Measurements from ENCODE around the gene GNAI3.

Gene GNAI3

DNA sequence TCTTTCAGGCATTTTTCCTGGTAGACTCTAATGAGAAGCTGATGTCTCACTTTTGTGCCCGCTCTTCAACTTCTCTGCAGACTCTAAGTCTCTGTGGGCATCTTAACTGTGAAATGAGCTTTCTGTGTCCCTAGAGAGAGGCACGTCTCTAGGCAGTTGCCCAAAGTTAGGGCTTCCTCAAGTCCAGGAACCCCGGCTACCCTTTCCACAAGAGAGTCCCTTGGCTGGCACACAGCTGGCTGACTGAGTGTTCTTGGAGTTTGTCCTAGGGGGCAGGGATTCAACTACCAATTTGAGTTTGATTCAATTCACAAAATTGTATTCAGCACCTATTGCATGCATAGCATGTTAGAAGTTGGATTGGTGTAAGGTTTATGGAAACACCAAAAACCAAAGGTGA, 7.3 kb upstream of the GNAI3 start:
- TF ChIP-seq, protein P1, sequence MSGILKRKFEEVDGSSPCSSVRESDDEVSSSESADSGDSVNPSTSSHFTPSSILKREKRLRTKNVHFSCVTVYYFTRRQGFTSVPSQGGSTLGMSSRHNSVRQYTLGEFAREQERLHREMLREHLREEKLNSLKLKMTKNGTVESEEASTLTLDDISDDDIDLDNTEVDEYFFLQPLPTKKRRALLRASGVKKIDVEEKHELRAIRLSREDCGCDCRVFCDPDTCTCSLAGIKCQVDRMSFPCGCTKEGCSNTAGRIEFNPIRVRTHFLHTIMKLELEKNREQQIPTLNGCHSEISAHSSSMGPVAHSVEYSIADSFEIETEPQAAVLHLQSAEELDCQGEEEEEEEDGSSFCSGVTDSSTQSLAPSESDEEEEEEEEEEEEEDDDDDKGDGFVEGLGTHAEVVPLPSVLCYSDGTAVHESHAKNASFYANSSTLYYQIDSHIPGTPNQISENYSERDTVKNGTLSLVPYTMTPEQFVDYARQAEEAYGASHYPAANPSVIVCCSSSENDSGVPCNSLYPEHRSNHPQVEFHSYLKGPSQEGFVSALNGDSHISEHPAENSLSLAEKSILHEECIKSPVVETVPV (CRISPR knock-in tag; IDR thresholded peaks at IDR 0.05): no peak
- TF ChIP-seq ZNF70 (CRISPR knock-in tag; IDR thresholded peaks at IDR 0.05) (no peak), TCF4 (CRISPR knock-in tag; IDR thresholded peaks at IDR 0.05; ENCODE audit: borderline replicate concordance) (no peak), ZC3H10 (CRISPR knock-in tag; IDR thresholded peaks at IDR 0.05) (no peak), OSR1 (CRISPR knock-in tag; IDR thresholded peaks at IDR 0.05) (no peak)
- no peak for ATAC-seq

- no peak for TF ChIP-seq TCF4 (CRISPR knock-in tag; IDR thresholded peaks at IDR 0.05; ENCODE audit: borderline replicate concordance)
- TF ChIP-seq, protein P1 (CRISPR knock-in tag; IDR thresholded peaks at IDR 0.05): no peak
- TF ChIP-seq RARB (CRISPR knock-in tag; IDR thresholded peaks at IDR 0.05): no peak
- TF ChIP-seq OSR1 (CRISPR knock-in tag; IDR thresholded peaks at IDR 0.05): no peak
- no peak for TF ChIP-seq SNAI2 (CRISPR knock-in tag; IDR thresholded peaks at IDR 0.05)
- TF ChIP-seq TOX (CRISPR knock-in tag; IDR thresholded peaks at IDR 0.05; ENCODE audit: borderline replicate concordance): no peak
- TF ChIP-seq PPARA (CRISPR knock-in tag; IDR thresholded peaks at IDR 0.05; ENCODE audit: borderline replicate concordance): no peak
- TF ChIP-seq, protein P2, sequence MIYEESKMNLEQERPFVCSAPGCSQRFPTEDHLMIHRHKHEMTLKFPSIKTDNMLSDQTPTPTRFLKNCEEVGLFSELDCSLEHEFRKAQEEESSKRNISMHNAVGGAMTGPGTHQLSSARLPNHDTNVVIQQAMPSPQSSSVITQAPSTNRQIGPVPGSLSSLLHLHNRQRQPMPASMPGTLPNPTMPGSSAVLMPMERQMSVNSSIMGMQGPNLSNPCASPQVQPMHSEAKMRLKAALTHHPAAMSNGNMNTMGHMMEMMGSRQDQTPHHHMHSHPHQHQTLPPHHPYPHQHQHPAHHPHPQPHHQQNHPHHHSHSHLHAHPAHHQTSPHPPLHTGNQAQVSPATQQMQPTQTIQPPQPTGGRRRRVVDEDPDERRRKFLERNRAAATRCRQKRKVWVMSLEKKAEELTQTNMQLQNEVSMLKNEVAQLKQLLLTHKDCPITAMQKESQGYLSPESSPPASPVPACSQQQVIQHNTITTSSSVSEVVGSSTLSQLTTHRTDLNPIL (CRISPR knock-in tag; IDR thresholded peaks at IDR 0.05; ENCODE audit: low read depth): no peak
- TF ChIP-seq, protein P3, sequence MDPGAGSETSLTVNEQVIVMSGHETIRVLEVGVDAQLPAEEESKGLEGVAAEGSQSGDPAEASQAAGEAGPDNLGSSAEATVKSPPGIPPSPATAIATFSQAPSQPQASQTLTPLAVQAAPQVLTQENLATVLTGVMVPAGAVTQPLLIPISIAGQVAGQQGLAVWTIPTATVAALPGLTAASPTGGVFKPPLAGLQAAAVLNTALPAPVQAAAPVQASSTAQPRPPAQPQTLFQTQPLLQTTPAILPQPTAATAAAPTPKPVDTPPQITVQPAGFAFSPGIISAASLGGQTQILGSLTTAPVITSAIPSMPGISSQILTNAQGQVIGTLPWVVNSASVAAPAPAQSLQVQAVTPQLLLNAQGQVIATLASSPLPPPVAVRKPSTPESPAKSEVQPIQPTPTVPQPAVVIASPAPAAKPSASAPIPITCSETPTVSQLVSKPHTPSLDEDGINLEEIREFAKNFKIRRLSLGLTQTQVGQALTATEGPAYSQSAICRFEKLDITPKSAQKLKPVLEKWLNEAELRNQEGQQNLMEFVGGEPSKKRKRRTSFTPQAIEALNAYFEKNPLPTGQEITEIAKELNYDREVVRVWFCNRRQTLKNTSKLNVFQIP (CRISPR knock-in tag; IDR thresholded peaks at IDR 0.05; ENCODE audit: borderline replicate concordance, low read depth): no peak
- TF ChIP-seq, protein P4, sequence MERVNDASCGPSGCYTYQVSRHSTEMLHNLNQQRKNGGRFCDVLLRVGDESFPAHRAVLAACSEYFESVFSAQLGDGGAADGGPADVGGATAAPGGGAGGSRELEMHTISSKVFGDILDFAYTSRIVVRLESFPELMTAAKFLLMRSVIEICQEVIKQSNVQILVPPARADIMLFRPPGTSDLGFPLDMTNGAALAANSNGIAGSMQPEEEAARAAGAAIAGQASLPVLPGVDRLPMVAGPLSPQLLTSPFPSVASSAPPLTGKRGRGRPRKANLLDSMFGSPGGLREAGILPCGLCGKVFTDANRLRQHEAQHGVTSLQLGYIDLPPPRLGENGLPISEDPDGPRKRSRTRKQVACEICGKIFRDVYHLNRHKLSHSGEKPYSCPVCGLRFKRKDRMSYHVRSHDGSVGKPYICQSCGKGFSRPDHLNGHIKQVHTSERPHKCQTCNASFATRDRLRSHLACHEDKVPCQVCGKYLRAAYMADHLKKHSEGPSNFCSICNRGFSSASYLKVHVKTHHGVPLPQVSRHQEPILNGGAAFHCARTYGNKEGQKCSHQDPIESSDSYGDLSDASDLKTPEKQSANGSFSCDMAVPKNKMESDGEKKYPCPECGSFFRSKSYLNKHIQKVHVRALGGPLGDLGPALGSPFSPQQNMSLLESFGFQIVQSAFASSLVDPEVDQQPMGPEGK (CRISPR knock-in tag; IDR thresholded peaks at IDR 0.05; ENCODE audit: borderline replicate concordance): no peak
- no peak for TF ChIP-seq ESRRG (CRISPR knock-in tag; IDR thresholded peaks at IDR 0.05)
- TF ChIP-seq ZFP3 (CRISPR knock-in tag; IDR thresholded peaks at IDR 0.05): no peak
- no peak for TF ChIP-seq TSHZ2 (CRISPR knock-in tag; IDR thresholded peaks at IDR 0.05)
- TF ChIP-seq BACH2 (CRISPR knock-in tag; IDR thresholded peaks at IDR 0.05; ENCODE audit: borderline replicate concordance): no peak
- TF ChIP-seq ZFP30 (CRISPR knock-in tag; IDR thresholded peaks at IDR 0.05): no peak
- TF ChIP-seq GLIS3 (CRISPR knock-in tag; IDR thresholded peaks at IDR 0.05): no peak
- TF ChIP-seq ZNF70 (CRISPR knock-in tag; IDR thresholded peaks at IDR 0.05): no peak
- no peak for TF ChIP-seq ZC3H10 (CRISPR knock-in tag; IDR thresholded peaks at IDR 0.05)
- no peak for ATAC-seq
Observed at GRCh38 chr1:109542657-109543056, 5.8 kb upstream of the GNAI3 start.

- ATAC-seq: no peak
- TF ChIP-seq ZFP30 (CRISPR knock-in tag; IDR thresholded peaks at IDR 0.05) (no peak), OSR1 (CRISPR knock-in tag; IDR thresholded peaks at IDR 0.05) (no peak), ZNF8 (CRISPR knock-in tag; IDR thresholded peaks at IDR 0.05) (no peak), ZC3H10 (CRISPR knock-in tag; IDR thresholded peaks at IDR 0.05) (no peak), ESRRG (CRISPR knock-in tag; IDR thresholded peaks at IDR 0.05) (no peak), TOX (CRISPR knock-in tag; IDR thresholded peaks at IDR 0.05; ENCODE audit: borderline replicate concordance) (no peak), TCF4 (CRISPR knock-in tag; IDR thresholded peaks at IDR 0.05; ENCODE audit: borderline replicate concordance) (no peak)
- TF ChIP-seq, protein P4 (CRISPR knock-in tag; IDR thresholded peaks at IDR 0.05; ENCODE audit: borderline replicate concordance): no peak
- TF ChIP-seq, protein P1 (CRISPR knock-in tag; IDR thresholded peaks at IDR 0.05): no peak
Observed at GRCh38 chr1:109543283-109543987, 5.0 kb upstream of the GNAI3 start.
